Measurements from ENCODE around the gene AGAP9.
"Not testable (repeated sequence)": the region's sequence is repeated elsewhere in the genome, so short reads cannot be mapped to it uniquely, and the experiment has no call there.

The AGAP9 gene

DNA sequence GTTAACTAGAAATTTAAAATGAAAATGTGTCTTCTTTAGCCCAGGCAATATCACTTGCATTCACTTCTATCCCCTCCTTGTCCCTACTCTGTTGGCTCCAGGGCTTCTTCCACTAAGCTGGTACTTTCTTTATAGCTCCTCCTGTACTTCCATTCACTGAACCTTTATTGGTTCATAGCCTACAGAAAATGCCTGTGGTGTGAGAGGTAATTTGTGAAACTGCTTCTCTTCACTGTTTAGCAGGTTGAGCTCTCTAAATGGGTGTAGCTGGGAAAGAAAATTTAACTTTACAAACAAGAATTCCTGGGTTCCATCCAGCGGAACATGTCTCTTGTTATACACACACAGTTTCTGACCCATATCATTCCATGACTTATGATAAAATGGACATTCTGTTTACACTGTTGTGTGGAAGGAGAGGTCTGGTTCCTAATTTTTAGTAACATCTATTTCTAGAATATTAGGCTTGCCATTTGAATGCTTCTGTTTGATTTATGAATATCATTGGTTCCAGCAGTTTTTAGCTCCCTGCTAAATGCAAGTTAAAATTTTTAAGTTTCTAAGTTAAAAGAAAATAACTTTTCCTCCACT lies 36.4 kb upstream of the AGAP9 start:
- not testable (repeated sequence) for H2BK5ac ChIP-seq (ENCODE audit: low read depth, low read length, poor library complexity, severe bottlenecking); H4K91ac ChIP-seq (ENCODE audit: low read length); H3K18ac ChIP-seq (ENCODE audit: low read depth in 1 of 2, low read length in 2 of 2); H3K9ac ChIP-seq (ENCODE audit: low read length); H2AK5ac ChIP-seq (ENCODE audit: low read length, severe bottlenecking); H3K4me1 ChIP-seq (ENCODE audit: control insufficient read depth, insufficient read depth, low read depth, low read length); H3K14ac ChIP-seq (ENCODE audit: low read length in 2 of 2); H4K8ac ChIP-seq (ENCODE audit: low read length); H3K4me3 ChIP-seq (ENCODE audit: insufficient read depth in 1 of 2, low read depth in 1 of 2, low read length in 2 of 2); H2AFZ ChIP-seq (ENCODE audit: low read depth, low read length); H3K4ac ChIP-seq (ENCODE audit: low read depth in 1 of 2, low read length in 2 of 2); H3K27ac ChIP-seq (ENCODE audit: low read length, poor library complexity, severe bottlenecking); H3K27me3 ChIP-seq (ENCODE audit: control insufficient read depth in 1 of 2, insufficient read depth in 1 of 2, low read length in 2 of 2); H3K23ac ChIP-seq (ENCODE audit: low read length in 2 of 2); H3K36me3 ChIP-seq (ENCODE audit: control insufficient read depth in 1 of 2, insufficient read depth in 2 of 2, low read depth in 1 of 2, low read length in 2 of 2); H2BK12ac ChIP-seq (ENCODE audit: low read length in 2 of 2); DNase-seq; H3K9me3 ChIP-seq (ENCODE audit: control insufficient read depth, low read length); H2BK120ac ChIP-seq (ENCODE audit: low read depth, low read length); H3K4me2 ChIP-seq (ENCODE audit: low read length, poor library complexity, severe bottlenecking); H2BK15ac ChIP-seq (ENCODE audit: low read depth, poor library complexity, severe bottlenecking); H3K79me1 ChIP-seq (replicated peaks; ENCODE audit: low read length, poor library complexity, severe bottlenecking)
- no CpG with 5 or more reads among the region's 1 CpG for WGBS

- H3K79me1 ChIP-seq (replicated peaks; ENCODE audit: low read length, poor library complexity, severe bottlenecking); H3K4me3 ChIP-seq (ENCODE audit: insufficient read depth in 1 of 2, low read depth in 1 of 2, low read length in 2 of 2); H2BK120ac ChIP-seq (ENCODE audit: low read depth, low read length); H2AK5ac ChIP-seq (ENCODE audit: low read length, severe bottlenecking); H2BK5ac ChIP-seq (ENCODE audit: low read depth, low read length, poor library complexity, severe bottlenecking); H4K91ac ChIP-seq (ENCODE audit: low read length); H3K9me3 ChIP-seq (ENCODE audit: control insufficient read depth, low read length); H3K23ac ChIP-seq (ENCODE audit: low read length in 2 of 2); H3K4ac ChIP-seq (ENCODE audit: low read depth in 1 of 2, low read length in 2 of 2); H3K4me1 ChIP-seq (ENCODE audit: control insufficient read depth, insufficient read depth, low read depth, low read length); H2BK15ac ChIP-seq (ENCODE audit: low read depth, poor library complexity, severe bottlenecking); H3K36me3 ChIP-seq (ENCODE audit: control insufficient read depth in 1 of 2, insufficient read depth in 2 of 2, low read depth in 1 of 2, low read length in 2 of 2); H3K27me3 ChIP-seq (ENCODE audit: control insufficient read depth in 1 of 2, insufficient read depth in 1 of 2, low read length in 2 of 2); H2AFZ ChIP-seq (ENCODE audit: low read depth, low read length); H2BK12ac ChIP-seq (ENCODE audit: low read length in 2 of 2); H3K18ac ChIP-seq (ENCODE audit: low read depth in 1 of 2, low read length in 2 of 2); H3K14ac ChIP-seq (ENCODE audit: low read length in 2 of 2); H4K8ac ChIP-seq (ENCODE audit: low read length): not testable (repeated sequence)
- peak; percentile 22 for DNase-seq
- Histone ChIP-seq H3K27ac (ENCODE audit: low read length, poor library complexity, severe bottlenecking) (peak overlapping the region; percentile 79), H3K4me2 (ENCODE audit: low read length, poor library complexity, severe bottlenecking) (peak overlapping the region; percentile 16), H3K9ac (ENCODE audit: low read length) (peak overlapping the region; percentile 87)
- 85% methylated on average over 4 of the region's 5 CpGs for WGBS
These were observed 34.7 kb upstream of the AGAP9 start for GRCh38 chr10:47558109-47558508.

DNA sequence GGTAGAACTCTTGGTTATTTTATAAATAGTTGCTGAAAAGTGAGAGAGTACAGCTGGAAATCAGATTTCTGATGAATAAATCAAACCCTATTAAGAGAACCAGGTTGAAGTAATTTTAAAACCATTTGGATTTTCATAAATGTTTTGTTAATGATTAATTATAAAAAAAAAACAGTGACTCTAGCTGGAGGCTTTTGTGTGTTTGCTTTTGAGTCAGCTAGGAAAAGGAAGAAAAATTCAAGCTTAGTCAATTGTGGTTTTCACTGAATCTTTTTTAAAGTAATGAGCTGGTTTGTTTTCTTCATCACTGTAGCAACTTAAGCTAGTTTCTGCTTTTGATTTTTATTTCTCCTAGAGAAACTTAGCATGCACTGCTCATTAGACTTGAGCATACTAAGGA lies 34.2 kb upstream of the AGAP9 start:
- H2BK15ac ChIP-seq (ENCODE audit: low read depth, poor library complexity, severe bottlenecking); H3K23ac ChIP-seq (ENCODE audit: low read length in 2 of 2); H2BK12ac ChIP-seq (ENCODE audit: low read length in 2 of 2); H3K79me1 ChIP-seq (replicated peaks; ENCODE audit: low read length, poor library complexity, severe bottlenecking); H3K9me3 ChIP-seq (ENCODE audit: control insufficient read depth, low read length); H2AK5ac ChIP-seq (ENCODE audit: low read length, severe bottlenecking); H3K4me1 ChIP-seq (ENCODE audit: control insufficient read depth, insufficient read depth, low read depth, low read length); H2AFZ ChIP-seq (ENCODE audit: low read depth, low read length); H3K18ac ChIP-seq (ENCODE audit: low read depth in 1 of 2, low read length in 2 of 2); H3K4ac ChIP-seq (ENCODE audit: low read depth in 1 of 2, low read length in 2 of 2); H3K27me3 ChIP-seq (ENCODE audit: control insufficient read depth in 1 of 2, insufficient read depth in 1 of 2, low read length in 2 of 2); H4K8ac ChIP-seq (ENCODE audit: low read length); H2BK5ac ChIP-seq (ENCODE audit: low read depth, low read length, poor library complexity, severe bottlenecking); H2BK120ac ChIP-seq (ENCODE audit: low read depth, low read length); H3K27ac ChIP-seq (ENCODE audit: low read length, poor library complexity, severe bottlenecking); H3K36me3 ChIP-seq (ENCODE audit: control insufficient read depth in 1 of 2, insufficient read depth in 2 of 2, low read depth in 1 of 2, low read length in 2 of 2); H4K91ac ChIP-seq (ENCODE audit: low read length); H3K4me2 ChIP-seq (ENCODE audit: low read length, poor library complexity, severe bottlenecking); H3K4me3 ChIP-seq (ENCODE audit: insufficient read depth in 1 of 2, low read depth in 1 of 2, low read length in 2 of 2); H3K14ac ChIP-seq (ENCODE audit: low read length in 2 of 2): not testable (repeated sequence)
- peak; percentile 6 for DNase-seq
- peak overlapping the region; percentile 87 for H3K9ac ChIP-seq (ENCODE audit: low read length)

GRCh38 chr10:47555334-47555733 lies 31.9 kb upstream of the AGAP9 start:
- H3K9ac ChIP-seq (ENCODE audit: low read length); H3K27me3 ChIP-seq (ENCODE audit: control insufficient read depth in 1 of 2, insufficient read depth in 1 of 2, low read length in 2 of 2); H3K27ac ChIP-seq (ENCODE audit: low read length, poor library complexity, severe bottlenecking); H4K8ac ChIP-seq (ENCODE audit: low read length); H3K4me1 ChIP-seq (ENCODE audit: control insufficient read depth, insufficient read depth, low read depth, low read length); H3K18ac ChIP-seq (ENCODE audit: low read depth in 1 of 2, low read length in 2 of 2); H4K91ac ChIP-seq (ENCODE audit: low read length); H2AFZ ChIP-seq (ENCODE audit: low read depth, low read length); H2BK12ac ChIP-seq (ENCODE audit: low read length in 2 of 2); DNase-seq; H2BK5ac ChIP-seq (ENCODE audit: low read depth, low read length, poor library complexity, severe bottlenecking); H2BK15ac ChIP-seq (ENCODE audit: low read depth, poor library complexity, severe bottlenecking); H3K23ac ChIP-seq (ENCODE audit: low read length in 2 of 2); H2BK120ac ChIP-seq (ENCODE audit: low read depth, low read length); H3K4me2 ChIP-seq (ENCODE audit: low read length, poor library complexity, severe bottlenecking); H3K79me1 ChIP-seq (replicated peaks; ENCODE audit: low read length, poor library complexity, severe bottlenecking); H3K14ac ChIP-seq (ENCODE audit: low read length in 2 of 2); H3K36me3 ChIP-seq (ENCODE audit: control insufficient read depth in 1 of 2, insufficient read depth in 2 of 2, low read depth in 1 of 2, low read length in 2 of 2); H2AK5ac ChIP-seq (ENCODE audit: low read length, severe bottlenecking); H3K9me3 ChIP-seq (ENCODE audit: control insufficient read depth, low read length); H3K4me3 ChIP-seq (ENCODE audit: insufficient read depth in 1 of 2, low read depth in 1 of 2, low read length in 2 of 2); H3K4ac ChIP-seq (ENCODE audit: low read depth in 1 of 2, low read length in 2 of 2): not testable (repeated sequence)
- WGBS, result 100% methylated on average over 2 of the region's 2 CpGs
